ENCODE measurements around the gene ADAT3.

ADAT3 gene

GRCh38 chr19:1908364-1908678 is 3.1 kb downstream of the ADAT3 start:
- in situ Hi-C loops (cut with MboI; ENCODE audit: low pct_unique_long_range_greater_than_20kb, low sequenced_read_pairs, unreplicated experiment) = no loop called here
- no peak for DNase-seq (ENCODE audit: low spot score)
- TF ChIP-seq CTCF (IDR thresholded peaks at IDR 0.05; ENCODE audit: extremely low read depth, insufficient read depth, missing control alignments) = no peak

GRCh38 chr19:1909761-1910080 is 4.5 kb downstream of the ADAT3 start:
- no peak for DNase-seq (ENCODE audit: low spot score)
- no peak for TF ChIP-seq CTCF (IDR thresholded peaks at IDR 0.05; ENCODE audit: extremely low read depth, insufficient read depth, missing control alignments)
- in situ Hi-C loops (cut with MboI; ENCODE audit: low pct_unique_long_range_greater_than_20kb, low sequenced_read_pairs, unreplicated experiment) = no loop called here

- no peak for DNase-seq (ENCODE audit: low spot score)
- TF ChIP-seq CTCF (IDR thresholded peaks at IDR 0.05; ENCODE audit: extremely low read depth, insufficient read depth, missing control alignments) = no peak
- in situ Hi-C loops (cut with MboI; ENCODE audit: low pct_unique_long_range_greater_than_20kb, low sequenced_read_pairs, unreplicated experiment) = no loop called here
Observed at GRCh38 chr19:1910177-1910576, 5.0 kb downstream of the ADAT3 start.

GRCh38 chr19:1911098-1911497 is 5.9 kb downstream of the ADAT3 start:
- DNase-seq (ENCODE audit: low spot score) = no peak
- TF ChIP-seq CTCF (IDR thresholded peaks at IDR 0.05; ENCODE audit: extremely low read depth, insufficient read depth, missing control alignments) = no peak
- in situ Hi-C loops (cut with MboI; ENCODE audit: low pct_unique_long_range_greater_than_20kb, low sequenced_read_pairs, unreplicated experiment) = no loop called here

GRCh38 chr19:1911995-1912394 is 6.8 kb downstream of the ADAT3 start:
- no peak for TF ChIP-seq CTCF (IDR thresholded peaks at IDR 0.05; ENCODE audit: extremely low read depth, insufficient read depth, missing control alignments)
- DNase-seq (ENCODE audit: low spot score) = no peak
- in situ Hi-C loops (cut with MboI; ENCODE audit: low pct_unique_long_range_greater_than_20kb, low sequenced_read_pairs, unreplicated experiment) = no loop called here

- DNase-seq (ENCODE audit: low spot score) = no peak
- no peak for TF ChIP-seq CTCF (IDR thresholded peaks at IDR 0.05; ENCODE audit: extremely low read depth, insufficient read depth, missing control alignments)
- in situ Hi-C loops (cut with MboI; ENCODE audit: low pct_unique_long_range_greater_than_20kb, low sequenced_read_pairs, unreplicated experiment) = no loop called here
Observed at GRCh38 chr19:1912760-1913505, 7.7 kb downstream of the ADAT3 start.

Measured in GM13977 (cell line).